Measurements from ENCODE around the gene SARDH. TPM values are rescaled to one million over a fixed set of nuclear protein-coding genes. Genes with fewer than 3 reads are reported as not detected.
"Not testable (repeated sequence)": the region's sequence is repeated elsewhere in the genome, so short reads cannot be mapped to it uniquely, and the experiment has no call there.

Gene SARDH
- polyA plus RNA-seq, 10 donors, result 3.0 to 7.1 (median 4.6) TPM

DNA sequence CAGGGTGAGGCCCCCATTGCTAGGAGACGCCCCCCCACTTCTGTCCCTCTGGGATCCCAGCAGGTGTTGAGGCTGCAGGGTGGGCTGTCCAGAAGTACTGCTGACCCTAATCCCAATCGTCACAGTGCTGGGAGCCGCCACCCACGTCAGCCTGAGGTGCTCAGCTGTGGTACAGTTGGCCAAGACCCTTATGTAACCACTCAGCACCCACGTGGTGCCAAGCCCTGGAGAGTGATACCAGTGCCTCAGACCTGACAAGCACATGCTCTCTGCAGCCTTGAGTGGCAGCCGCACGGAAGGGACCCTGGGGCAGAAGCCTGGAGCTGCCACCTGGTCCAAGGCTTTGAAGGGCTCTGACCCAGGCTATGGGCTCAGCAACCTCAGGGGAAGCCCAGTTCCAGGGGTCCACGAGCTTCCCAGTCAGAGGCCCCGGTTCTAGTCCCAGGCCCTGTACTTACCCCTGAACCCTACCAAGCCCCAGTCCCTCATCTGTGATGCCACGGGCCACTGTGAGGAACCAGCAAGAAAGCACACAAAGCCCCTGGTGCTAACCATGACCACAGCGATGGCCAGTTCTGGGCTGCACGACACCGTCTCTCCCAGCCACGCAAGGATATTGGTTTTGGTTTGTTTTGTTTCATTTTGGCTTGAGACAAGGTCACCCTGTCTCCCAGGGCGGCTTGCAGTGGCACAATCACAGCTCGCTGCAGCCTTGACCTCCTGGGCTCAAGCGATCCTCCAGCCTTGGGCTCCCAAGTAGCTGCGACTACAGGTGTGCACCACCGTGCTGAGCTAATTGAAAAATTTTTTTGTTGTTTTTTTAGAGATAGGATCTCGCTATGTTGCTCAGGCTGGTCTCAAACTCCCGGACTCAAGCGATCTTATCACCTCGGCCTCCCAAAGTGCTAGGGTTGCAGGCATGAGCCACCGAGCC is 51.2 kb downstream of the SARDH start:
- no peak for DNase-seq

DNA sequence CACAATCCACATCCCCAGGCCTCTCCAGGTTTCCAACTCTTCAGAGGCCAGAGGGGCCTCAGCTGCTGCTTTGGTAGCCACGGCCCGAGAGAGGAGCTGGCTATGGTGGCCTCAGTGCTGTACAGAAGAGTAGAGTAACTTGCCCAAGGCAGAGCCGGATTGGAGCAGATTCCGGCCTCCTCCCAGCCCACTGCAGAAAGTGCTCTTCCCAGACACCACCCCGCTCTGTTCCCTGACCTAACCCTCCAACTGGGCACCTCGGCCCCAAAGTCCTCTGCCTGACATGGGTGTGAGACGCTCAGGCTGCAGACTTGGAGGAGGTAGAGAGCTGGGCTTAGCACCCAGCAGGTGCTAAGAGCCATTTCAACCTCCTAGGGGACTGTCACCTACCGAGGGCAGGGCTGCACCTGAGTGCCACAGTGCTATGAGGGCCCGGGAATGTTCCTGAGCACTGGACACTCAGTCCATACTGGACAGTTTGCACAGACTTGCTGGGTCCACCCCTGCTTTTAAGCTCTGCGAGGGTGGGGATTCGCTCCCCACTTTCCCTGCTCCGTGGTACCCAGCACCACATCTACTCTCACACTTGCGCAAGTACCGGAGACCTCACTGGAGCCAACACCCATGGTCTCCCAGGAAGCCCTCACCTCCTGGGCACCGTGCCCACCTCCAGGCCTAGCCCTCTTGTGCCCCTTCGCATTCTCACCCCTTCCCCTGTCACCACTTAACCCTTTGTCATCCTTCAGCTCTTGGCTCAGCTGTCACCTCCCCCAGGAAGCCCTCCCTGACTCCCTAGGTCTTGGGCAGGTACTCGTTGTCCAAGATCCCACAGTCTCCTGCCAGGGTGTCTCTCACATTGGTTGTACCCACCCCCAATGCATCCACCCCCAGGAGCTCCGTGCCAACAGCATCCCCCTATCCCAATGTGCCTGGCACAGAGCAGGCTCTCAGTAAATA is 52.2 kb downstream of the SARDH start:
- no peak for DNase-seq

DNA sequence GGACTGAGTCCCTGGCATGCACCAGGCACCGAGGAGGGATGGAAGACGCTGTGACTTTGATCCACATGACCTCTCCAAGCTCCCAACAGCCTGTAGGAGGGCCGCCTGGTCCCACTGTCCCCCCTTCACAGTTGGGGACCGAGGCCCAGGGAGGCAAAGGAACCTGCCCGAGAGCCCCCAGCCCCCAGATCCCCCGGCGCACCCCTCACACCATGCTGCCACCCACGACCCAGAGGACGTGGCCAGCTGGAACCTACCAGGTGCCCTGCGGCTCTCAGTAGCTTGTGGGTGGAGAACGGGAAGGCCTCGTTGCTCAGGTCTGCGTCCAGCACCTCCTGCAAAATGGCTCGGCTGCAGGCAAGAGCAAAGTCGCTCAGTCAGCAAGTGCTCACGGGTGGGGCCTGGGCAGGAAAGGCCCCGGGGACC is 53.2 kb downstream of the SARDH start:
- DNase-seq, result no peak

DNA sequence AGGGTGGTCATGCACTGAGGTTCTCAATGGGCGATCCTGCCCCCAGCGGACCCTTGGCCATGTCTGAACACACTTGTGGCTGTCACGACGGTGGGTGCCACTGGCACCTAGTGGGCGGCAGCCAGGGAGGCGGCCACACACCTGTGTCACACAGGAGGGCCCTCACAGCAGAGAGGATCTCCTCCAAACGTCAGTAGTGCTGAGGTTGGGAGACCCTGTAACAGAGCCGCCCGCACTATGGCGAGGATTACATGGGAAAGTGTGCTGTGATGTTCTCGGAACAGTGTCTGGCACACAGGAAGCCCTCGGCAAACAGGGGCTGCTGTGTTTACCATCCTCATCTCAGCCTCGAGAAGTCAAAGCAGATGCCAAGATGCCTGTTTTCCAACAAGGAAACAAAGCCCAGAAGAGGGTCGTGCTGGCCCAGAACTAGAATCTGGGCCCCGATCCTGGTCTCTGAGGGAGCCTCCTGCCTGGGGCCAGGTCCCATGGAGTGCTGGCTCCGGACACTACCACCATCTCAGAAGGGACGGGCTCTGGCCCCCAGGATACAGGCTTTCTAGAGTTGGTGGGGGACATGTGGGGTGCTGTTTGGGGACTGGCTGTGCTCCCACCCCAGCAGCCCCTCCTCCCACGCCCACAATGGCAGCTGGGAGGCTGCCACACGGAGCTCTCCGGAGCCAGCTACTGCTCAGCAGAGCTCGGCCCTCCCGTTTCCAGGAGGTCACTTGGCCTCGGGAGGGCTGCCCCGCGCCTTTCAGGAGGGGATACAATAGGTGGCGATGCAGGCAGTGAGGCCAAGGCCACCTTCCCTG is 53.8 kb downstream of the SARDH start:
- DNase-seq, result peak in 1 of 3 donors; percentile 65

DNA sequence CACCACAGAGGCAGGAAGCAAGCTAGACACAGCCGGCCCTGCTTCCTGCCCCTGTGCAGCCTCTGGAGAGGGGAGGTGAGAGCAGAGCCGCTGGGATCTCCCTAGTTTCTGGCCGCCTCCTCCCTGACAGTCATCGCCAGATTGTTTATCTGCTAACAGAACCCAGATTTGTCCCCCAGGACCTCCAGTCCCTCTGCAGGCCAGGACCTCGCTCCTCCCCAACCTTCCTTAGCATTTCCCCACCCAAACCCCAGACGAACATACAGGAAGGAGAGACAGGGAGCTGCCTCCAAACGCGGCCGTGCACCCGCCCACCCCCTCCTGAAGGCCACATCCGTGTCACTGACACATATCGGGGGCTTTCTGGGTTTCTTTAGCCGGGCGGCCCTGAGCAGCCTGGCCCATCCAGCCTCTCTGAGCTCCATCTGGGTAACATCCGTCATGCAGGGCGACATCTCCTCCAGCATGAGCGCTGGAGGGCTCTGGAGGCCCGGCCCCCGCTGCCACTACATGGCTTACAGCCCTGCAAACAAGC is 54.5 kb downstream of the SARDH start:
- DNase-seq, result peak in 1 of 3 donors; percentile 26

DNA sequence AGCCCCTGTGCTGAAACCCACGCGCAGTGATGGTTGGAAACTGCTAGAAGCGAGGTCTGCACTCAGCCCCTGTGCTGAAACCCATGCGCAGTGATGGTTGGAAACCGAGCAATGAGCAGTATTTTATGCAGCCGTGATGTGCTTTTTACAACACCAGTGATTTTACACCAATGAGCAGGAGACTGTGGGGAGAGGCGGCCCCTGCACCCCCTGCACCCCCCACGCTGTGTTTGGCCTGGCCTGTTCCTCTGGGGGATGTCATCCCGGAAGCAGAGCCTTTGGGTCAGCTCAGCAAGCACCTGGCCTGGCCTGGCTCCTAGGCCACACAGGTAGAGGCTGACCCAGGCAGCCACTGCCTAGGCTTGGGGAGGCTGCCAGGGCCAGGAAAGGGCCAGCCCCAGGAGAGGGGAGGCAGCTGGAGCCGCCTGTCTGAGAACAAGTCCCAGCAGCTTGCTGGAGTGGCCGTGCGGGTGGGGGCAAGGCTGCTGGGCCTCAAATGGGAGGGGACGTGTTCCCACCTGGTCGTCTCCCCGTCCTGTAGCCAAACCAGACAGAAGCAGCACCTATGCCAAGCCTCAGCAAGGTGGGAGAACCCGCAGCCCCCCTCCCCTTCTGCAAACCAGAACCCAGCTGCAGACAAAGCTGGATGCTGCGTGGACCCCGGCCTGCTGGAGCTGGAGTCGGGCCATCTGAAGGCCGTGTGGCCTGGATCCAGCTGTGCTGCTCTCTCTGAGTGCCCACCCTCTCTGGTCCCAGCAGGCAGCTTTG is 55.1 kb downstream of the SARDH start:
- peak in 2 of 3 donors; percentile 65 to 91 for DNase-seq

DNA sequence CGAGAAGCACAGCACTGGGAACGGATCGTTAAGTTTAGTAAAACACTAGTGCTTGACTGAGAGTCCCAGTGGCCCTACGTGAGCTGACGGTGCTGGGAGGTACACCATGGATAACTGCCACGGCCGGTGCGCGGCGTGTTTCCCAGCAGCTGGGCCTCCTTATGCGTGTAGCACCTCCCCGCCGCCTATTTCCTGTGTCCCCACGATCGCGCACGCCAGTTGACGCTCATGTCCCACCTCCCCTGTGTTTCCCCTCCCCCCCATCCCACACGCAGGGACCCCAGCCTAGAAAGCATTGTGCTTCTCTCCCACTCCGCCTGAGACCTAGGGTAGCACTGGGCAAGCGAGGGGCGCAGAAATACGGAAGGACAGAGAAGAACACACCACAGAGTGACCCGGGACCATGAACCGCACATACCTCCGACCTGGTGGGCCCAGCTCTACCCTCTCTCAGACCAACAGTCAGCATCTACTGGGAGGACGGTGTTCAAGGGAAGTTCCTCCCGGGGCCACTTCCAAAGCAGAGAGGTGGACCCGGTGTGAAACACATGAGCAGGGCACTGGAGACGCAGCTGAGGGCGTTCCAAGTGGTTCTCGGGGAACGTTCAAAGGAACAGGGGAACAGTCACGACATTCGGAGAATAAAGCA is 56.4 kb downstream of the SARDH start:
- DNase-seq, result no peak

DNA sequence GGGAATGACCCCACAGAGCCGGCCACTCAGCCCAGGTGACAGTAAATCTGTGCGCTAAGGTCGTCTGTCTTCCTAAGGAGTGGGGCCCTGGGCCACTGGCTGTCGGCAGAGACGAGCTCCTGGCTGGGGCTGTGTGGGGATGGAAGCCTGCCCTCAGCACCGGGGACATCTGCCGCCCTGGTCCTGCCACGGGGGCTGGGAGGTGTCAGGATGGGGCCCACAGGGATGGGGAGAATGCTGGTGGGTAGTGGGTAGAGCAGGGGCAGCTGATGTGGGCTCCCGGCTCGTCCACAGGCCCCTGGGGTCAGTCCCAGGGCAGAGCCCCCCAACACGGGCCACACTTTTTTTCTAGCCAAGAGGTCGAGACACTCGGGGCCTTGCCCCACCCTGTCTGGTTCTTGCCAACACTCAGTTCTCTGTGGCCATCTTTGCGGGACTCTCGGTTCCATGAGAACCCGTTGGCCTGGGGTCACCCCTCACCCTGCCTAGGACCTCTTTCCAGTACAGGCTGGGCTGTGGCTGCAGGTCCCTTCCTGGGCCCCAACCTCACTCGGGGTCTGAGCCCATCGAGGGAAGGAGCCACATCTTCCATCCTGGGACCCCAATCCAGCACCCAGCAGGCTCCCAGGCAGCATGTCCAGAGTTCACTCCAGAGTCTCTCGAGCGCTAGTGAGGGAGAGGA is 57.0 kb downstream of the SARDH start:
- DNase-seq, result no peak

DNA sequence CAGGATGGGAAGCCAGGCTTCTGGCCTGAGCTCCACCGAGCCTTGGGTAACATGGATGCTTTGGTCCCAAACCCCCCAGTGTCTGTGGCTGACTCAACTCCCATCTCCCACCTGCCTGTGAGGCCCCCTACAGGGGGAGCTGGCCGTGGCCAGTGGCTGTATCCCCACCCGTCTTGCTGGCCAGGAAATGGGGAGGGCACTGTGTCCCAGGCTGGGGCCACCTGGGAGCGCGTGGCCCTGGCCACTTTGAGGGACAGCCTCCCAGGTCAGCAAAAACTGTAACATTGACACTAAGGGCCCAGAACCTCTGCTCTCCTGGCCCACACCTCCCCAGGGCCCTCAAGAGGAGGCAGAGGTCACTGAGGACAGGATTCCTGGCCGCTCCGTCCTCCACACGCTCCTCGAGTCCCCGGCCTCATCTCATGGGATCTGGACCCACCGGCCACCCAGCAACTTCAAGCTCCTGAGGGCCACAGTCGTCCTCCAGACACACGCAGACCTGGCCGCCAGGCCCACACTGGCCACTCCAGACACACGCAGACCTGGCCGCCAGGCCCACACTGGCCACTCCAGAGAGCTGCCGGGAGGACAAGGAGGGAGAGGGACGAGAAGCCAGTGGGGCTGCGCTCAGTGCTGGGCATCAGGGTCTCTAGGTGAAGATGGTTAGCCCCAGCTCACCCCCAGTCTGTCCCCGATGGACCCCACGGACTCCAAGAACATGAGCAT is 57.7 kb downstream of the SARDH start:
- peak in 1 of 3 donors; percentile 24 for DNase-seq

DNA sequence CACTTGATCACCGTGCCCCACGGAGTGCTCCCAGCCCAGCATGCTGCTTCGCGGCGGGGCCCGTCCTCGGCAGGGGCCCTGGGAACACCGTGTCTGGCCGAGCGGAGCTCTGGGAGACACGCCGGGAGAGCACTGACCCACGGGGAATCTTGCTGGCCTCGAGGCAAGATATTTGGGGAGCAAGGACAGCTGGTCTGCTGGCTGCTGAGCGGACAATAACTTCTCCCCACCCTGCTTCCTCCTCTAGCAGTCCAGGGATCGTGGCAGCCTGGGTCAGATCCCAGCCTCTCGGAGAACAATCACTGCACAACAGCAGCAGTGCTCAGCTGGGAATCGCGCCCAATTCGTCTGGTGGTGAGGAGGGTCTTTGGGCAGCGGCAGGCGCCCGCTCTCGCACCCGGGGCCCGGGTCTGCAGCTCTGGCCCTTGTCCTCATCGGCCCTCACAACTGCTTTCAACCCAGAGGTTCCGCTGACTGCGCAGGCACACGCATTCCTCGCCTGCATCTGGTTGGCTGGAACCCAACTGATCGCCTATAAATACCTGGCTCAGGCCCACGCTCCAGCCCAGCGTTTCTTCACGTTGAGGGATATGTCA is 58.6 kb downstream of the SARDH start:
- peak in 2 of 3 donors; percentile 81 to 90 for DNase-seq

DNA sequence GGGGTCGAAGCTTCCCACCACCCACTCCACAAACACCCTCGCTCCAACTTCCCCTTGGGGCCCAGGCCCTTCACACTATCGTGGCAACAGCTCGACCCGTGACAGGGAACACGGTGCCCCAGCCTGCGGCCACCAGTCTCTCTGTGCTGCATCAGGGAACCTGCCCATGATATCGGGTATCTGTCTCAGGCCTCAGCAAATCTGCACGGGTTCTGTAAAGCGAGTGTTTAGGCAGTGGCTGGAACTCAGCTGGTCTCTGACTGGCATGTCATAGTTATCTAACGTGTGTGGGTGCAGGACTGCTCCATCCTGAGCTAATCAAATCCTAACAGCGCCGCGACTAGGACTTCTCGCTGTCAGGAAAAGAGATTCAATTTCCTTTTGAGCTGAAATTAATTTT is 59.1 kb downstream of the SARDH start:
- DNase-seq, result peak in 1 of 3 donors; percentile 29

DNA sequence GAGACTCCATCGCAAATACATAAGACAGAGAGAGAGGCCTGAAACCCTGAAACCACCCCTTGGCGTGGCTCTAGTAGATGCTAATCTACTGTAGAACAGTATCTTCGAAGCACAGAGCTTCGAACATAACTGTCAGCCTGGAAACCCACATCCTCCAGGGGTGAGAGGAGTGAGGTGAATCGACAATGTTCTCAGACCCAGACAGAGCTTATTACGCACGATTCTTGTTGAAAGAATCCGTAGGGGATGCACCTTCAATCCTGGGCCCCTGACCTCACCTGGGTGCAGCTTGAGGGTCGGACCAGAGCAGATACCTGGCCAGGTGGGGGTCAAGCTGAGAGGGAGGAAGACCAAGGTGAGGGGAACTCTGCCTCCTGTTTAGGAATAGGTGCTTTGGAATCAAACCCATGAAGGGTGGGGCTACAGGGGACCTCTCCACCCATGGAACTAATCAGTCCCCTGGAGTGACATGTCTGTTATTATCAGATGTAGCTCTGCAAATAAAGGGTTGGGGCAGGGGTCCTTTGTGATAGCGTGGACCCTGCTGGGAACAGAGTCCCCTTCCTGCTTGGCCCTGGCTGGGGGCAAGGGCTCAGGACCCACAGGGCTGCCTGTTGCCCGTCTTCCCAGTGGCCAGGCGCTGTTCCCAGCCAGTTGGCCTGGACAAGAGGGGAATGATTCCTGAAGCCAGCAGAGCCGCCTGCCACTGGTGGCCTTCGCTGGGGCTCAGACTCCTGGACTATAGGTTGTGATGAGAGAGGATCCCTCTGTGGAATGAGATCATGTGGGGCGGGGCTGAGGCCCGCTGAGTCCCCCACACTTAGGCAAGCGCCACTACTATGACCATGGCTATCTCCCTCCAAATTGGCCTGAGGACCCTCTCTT is 60.8 kb downstream of the SARDH start:
- no peak for DNase-seq

DNA sequence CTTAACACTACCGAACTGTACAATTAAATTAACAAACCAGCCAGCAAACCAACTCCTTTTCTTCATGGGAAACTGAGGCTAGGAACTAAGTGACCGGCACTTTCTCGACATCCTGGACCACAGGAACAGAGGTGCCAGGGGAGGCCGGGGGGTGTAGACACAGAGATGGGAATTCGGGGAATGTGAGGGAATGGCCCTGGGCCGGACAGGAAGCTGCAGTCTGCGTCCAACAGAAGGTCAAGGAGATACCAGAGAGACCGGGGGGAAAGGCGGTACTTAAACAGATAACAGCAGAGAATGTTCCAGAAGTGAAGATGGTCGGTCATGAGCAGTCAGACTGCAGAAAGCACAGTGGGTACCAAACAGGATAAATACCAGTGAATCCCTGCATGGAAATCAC is 61.7 kb downstream of the SARDH start:
- DNase-seq, result no peak

DNA sequence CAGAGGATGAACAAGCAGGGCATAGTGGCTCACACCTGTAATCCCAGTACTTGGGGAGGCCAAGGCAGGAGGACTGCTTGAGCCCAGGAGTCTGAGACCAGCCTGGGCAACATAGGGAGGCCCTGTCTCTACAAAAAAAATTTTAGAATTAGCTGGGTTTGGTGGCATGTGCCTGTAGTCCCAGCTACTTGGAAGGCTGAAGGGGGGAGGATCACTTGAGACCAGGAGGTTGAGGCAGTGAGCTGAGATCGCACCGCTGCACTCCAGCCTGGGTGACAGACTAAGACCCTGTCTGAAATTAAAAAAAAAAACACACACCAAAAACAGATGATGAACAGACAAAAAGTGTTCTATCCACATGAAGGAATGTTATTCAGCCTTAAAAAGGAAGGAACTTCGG is 62.4 kb downstream of the SARDH start:
- DNase-seq, result not testable (repeated sequence)

DNA sequence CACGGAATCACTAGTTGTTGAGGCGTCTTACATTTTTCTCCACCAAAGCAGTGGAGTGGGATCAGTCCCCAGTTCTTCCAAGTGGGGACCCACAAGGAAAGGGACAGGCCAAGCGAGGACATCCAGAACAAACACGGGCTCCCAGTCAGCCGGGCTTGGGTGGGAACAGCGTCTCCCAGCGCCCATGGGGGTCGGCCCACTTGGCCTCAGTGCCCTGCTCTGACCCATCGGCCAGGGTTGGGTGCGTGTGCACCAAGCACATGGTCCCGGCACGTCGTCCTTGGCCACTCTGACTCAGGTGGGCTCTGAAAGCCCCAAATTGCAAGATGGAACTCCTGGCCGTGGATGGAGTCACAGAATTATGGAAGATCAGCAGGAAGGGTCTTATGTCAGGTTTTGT is 64.1 kb downstream of the SARDH start:
- no peak for DNase-seq

DNA sequence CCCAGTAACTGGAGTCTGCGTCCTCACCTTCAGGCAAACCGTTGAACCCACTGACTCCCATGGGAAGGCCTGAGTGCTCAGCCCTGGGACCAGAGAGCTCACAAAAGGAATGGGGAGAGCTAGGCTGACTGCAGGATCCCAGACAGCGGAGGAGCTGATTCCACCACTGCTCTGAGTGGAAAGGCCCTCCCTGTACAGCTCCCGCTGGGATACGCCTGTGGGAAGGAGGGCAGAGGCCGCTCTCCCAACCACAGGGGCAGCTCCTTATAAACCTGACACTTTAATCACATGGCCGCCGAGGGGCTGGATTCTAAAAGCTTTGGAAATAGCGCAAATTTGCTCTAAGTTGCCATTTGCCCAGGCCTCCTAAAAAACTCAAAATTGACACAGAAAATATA is 64.9 kb downstream of the SARDH start:
- no peak for DNase-seq
